ENCODE results near the gene ARFGEF2. TPM values are rescaled to one million over a fixed set of nuclear protein-coding genes. Genes with fewer than 3 reads are reported as not detected.

The ARFGEF2 gene
- total RNA-seq, 1 donor from 2014 or later = 36.1 TPM

GRCh38 chr20:48945840-48946514 lies 24.5 kb downstream of the ARFGEF2 start:
- peaks cover 7% of the 10 kb centered on the region for H3K36me3 ChIP-seq (ENCODE audit: control insufficient read depth, insufficient read depth, low read length)
- no peak overlapping the region for H3K4me3 ChIP-seq (ENCODE audit: low read depth, low read length)
- no peak for FAIRE-seq
- TF ChIP-seq CTCF (IDR thresholded peaks at IDR 0.05; ENCODE audit: insufficient read depth, low read length, severe bottlenecking) = no peak
- DNase-seq (ENCODE audit: low read depth) = peak; percentile 83
- no peaks in the 10 kb centered on the region for H3K27me3 ChIP-seq (ENCODE audit: control insufficient read depth, insufficient read depth, low read length)

- no peak for FAIRE-seq
- Histone ChIP-seq H3K36me3 (ENCODE audit: control insufficient read depth, insufficient read depth, low read length) (peaks cover 13% of the 10 kb centered on the region), H3K27me3 (ENCODE audit: control insufficient read depth, insufficient read depth, low read length) (no peaks in the 10 kb centered on the region), H3K4me3 (ENCODE audit: low read depth, low read length) (no peak overlapping the region)
- TF ChIP-seq CTCF (IDR thresholded peaks at IDR 0.05; ENCODE audit: insufficient read depth, low read length, severe bottlenecking) = no peak
- DNase-seq (ENCODE audit: low read depth) = no peak
These were observed 27.1 kb downstream of the ARFGEF2 start for GRCh38 chr20:48948612-48949011.

GRCh38 chr20:48949304-48950170 lies 28.0 kb downstream of the ARFGEF2 start:
- peaks cover 18% of the 10 kb centered on the region for H3K36me3 ChIP-seq (ENCODE audit: control insufficient read depth, insufficient read depth, low read length)
- FAIRE-seq = no peak
- no peak overlapping the region for H3K4me3 ChIP-seq (ENCODE audit: low read depth, low read length)
- TF ChIP-seq CTCF (IDR thresholded peaks at IDR 0.05; ENCODE audit: insufficient read depth, low read length, severe bottlenecking) = no peak
- H3K27me3 ChIP-seq (ENCODE audit: control insufficient read depth, insufficient read depth, low read length) = no peaks in the 10 kb centered on the region
- DNase-seq (ENCODE audit: low read depth) = no peak

- Histone ChIP-seq H3K4me3 (ENCODE audit: low read depth, low read length) (no peak overlapping the region), H3K27me3 (ENCODE audit: control insufficient read depth, insufficient read depth, low read length) (no peaks in the 10 kb centered on the region), H3K36me3 (ENCODE audit: control insufficient read depth, insufficient read depth, low read length) (peaks cover 22% of the 10 kb centered on the region)
- no peak for TF ChIP-seq CTCF (IDR thresholded peaks at IDR 0.05; ENCODE audit: insufficient read depth, low read length, severe bottlenecking)
- FAIRE-seq (no peak), DNase-seq (ENCODE audit: low read depth) (no peak)
These were observed 29.5 kb downstream of the ARFGEF2 start for GRCh38 chr20:48951041-48951440.

- Histone ChIP-seq H3K27me3 (ENCODE audit: control insufficient read depth, insufficient read depth, low read length) (no peaks in the 10 kb centered on the region), H3K36me3 (ENCODE audit: control insufficient read depth, insufficient read depth, low read length) (peaks cover 22% of the 10 kb centered on the region), H3K4me3 (ENCODE audit: low read depth, low read length) (no peak overlapping the region)
- FAIRE-seq (no peak), DNase-seq (ENCODE audit: low read depth) (no peak)
- TF ChIP-seq CTCF (IDR thresholded peaks at IDR 0.05; ENCODE audit: insufficient read depth, low read length, severe bottlenecking) = no peak
These were observed 30.1 kb downstream of the ARFGEF2 start for GRCh38 chr20:48951646-48952045.

Measured in bronchial epithelial cell (primary cell).